GM03348 (cell line): ENCODE data around the gene SSH2.

ENCODE experiments used
- DNase-seq: peaks from one replicate; pipeline ENCODE4 v3.0.0; 2012; ENCODE audit warnings: low spot score

SSH2 gene

DNA sequence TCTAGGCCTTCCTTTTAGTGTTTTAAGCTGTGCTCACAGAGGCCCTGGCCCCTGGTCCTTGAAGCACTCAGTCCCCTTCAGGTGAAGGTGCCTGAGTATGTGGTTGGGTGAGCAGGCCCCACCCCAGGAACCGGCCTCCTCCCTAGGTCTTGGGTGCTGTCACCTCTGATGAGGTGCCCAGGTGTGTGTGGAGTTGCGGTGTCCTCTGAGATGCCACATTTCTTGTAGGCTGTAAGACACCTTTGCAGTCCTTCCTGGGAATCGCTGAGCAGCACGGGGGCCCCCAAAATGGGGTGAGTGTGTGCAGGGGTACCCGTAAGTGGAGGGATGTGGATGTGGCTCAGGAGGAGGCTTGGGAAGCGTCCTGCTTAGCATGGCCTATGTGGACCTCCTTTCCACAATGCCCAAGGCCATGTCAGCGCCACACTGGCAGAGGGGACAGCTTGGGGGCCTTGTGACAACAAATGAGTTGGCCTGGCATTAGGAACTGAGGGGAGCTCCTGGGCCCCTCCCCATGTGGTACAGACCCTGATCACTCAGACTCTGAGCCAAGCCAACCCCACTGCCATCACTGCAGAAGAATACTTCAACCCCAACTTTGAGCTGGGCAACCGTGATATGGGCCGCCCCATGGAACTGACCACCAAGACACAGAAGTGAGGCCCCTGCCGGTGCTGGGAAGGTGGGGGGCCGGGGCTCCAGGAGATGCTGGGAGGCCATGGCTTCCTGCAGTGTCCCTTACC, 318.5 kb downstream of the SSH2 start:
- no peak for DNase-seq

DNA sequence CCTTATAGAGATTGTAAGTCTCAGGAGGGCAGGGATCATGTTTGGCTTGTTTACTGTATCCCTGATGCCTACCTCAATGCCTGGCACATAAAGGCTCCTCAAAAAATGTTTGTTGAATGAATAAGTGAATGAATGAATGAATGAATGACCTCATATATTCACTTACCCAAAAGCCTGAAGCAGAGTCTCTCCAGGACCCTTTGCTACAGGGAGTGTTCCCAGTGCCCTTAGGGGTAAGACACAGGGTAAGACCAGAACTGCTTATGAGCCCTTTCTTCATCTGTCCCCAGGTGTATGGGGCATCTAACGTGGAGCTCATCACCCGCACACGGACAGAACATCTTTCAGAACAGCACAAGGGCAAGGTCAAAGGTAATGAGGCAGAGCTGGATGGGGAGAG, 319.6 kb downstream of the SSH2 start:
- no peak for DNase-seq

DNA sequence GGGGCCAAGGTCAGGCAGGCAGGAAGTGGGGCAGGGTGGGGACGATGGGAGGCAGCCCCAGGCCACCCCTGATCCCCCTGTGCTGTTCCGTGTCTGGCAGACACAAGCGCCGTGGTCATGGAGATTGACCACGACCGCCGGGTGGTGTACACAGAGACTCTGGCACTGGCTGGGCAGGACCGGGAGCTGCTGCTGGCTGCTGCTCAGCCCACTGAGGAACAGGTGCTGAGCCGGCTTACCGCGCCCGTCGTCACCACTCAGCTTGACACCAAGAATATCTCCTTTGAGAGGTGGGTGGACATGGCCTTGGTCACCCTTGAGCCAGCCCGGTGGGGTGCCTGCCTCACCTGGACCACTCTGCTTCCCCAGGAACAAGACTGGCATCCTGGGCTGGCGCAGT, 321.0 kb downstream of the SSH2 start:
- DNase-seq = no peak

- no peak for DNase-seq
Observed at GRCh38 chr17:29607557-29608195, 322.4 kb downstream of the SSH2 start.

- DNase-seq = no peak
Observed at GRCh38 chr17:29603109-29603674, 326.8 kb downstream of the SSH2 start.

DNA sequence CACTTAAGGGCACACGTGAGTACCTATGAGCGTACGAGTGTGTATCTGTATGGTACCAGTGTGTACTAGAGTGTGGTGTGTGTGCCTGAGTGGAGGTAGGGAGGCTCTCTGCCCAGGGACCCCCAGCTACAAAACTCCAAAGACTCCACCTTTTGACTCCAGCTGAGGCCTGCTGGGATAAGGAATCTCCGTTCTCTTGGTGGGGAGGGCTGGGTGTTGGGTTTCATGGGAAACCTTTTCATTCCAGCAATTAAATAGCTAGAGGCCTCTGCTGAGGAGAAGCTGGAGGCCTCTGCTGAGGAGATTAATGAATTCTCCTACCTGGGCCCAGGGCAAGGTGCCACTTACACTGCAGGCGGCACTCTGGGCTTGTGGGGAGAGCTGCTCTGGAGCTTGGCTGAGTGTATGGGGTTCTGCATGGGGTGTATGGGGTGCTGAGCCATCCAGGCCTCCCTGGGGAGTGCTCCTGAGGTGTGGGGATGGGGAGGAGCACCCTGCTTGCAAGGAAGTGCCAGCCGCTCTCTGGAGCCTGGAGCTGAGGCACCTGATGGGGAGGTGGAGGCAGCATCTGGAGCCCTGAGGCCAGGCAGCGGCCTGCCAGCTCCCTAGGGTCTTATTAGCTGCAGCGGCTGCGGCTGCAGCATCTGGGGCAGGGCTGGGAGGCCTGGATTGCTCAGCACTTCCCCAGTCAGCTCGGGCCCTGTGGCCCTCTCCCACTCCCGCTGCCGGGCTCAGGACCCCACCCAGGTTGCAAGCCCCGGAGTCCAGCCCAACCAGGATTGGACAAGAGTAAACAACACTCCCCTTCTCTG, 332.5 kb downstream of the SSH2 start:
- DNase-seq = no peak

- no peak for DNase-seq
Observed at GRCh38 chr17:29596811-29597210, 333.2 kb downstream of the SSH2 start.

DNA sequence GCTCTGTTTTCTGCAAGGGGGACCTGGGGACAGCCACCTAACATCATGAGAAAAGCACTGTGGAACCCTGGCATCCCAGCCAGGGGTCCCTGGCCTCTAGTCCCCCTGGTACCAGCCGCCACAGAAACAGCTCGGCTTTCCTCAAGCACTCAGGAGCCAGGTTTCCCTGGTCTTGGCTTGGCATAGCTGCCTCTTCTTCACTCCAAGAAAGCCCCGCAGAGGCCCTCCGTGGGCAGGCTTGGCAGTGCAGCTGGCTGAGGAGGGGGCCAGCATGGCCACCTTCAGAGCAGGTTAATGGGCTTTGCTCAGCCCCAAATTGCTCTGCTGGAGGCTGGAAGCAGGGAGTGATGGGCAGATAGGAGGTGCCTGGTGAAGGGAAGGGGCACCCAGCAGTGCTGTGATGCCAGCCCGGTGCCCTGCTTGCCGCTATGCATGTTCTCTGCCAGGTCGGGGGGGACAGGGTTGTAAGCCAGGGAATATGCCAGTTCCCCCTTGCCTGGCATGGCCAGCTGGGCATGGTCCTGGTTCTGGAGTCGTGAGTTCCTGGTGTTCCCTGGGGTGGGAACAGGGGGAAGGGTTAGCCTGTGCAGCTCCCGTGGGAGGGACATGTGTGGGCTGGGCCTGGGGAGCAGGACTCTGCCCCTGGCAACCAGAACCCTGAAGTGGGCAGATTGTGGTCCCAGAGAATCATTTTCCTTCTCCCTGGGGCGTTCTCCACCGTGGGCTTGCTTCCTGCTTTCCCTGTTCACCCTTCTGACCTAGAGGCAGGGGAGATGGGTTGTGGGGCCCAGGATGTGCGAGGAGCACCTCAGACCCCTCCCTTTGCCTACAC, 333.9 kb downstream of the SSH2 start:
- no peak for DNase-seq

GRCh38 chr17:29595107-29595942, 334.7 kb downstream of the SSH2 start:
- DNase-seq = no peak

- no peak for DNase-seq
Observed at GRCh38 chr17:29594519-29595090, 335.4 kb downstream of the SSH2 start.

DNA sequence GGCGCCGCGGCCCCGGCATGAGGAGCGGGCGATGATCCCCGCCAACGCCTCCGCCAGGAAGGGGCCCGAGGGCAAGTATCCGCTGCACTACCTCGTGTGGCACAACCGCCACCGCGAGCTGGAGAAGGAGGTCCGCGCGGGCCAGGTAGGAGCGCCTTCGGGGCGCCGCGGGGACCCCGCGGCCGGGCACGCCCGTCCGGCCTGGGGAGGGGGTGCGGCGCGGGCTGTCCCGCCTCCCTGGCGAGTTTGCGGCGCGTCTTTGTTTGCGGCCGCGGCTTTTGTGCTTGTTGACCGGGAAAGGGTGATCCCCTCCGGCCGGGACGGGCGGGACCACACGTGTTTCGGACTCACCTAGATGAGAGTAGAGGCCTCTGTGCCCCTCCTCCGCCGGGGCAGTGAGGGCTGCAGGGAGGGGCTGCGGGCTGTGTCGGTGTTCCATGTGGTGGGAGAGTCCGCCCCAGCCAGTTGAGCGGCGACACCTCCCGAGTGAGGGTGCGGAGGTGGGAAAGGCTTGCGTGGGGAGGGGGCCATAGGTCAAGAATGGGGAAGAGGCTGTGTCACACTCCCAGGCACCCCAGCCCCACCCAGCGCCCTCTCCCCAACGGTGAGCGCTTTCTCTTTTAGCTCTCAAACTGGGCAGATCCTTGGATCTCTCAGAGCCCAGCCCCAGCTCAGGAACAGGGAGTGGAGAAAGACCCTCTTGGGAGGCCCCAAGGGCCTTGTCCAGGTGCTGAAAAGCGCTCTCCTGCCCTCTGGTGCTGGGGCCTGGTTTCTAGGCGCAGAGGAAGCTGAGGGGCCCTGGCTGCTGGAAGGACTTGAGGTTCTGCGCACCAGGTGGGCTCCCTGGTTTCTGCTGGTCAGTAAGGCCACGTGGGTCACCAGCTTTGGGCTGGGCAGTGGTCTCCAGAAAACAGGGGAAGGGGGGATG, 336.2 kb downstream of the SSH2 start:
- no peak for DNase-seq

GRCh38 chr17:29592850-29593551, 337.0 kb downstream of the SSH2 start, which contains the start of gene ANKRD13B:
ANKRD13B (plus strand) TSS chr17:29593132; CDS start chr17:29593622, 490 bp downstream.
- peak; percentile 65 for DNase-seq

GRCh38 chr17:29591737-29592608, 338.1 kb downstream of the SSH2 start:
- DNase-seq = peak; percentile 95

- peak; percentile 55 for DNase-seq
Observed at GRCh38 chr17:29591146-29591736, 338.8 kb downstream of the SSH2 start.

DNA sequence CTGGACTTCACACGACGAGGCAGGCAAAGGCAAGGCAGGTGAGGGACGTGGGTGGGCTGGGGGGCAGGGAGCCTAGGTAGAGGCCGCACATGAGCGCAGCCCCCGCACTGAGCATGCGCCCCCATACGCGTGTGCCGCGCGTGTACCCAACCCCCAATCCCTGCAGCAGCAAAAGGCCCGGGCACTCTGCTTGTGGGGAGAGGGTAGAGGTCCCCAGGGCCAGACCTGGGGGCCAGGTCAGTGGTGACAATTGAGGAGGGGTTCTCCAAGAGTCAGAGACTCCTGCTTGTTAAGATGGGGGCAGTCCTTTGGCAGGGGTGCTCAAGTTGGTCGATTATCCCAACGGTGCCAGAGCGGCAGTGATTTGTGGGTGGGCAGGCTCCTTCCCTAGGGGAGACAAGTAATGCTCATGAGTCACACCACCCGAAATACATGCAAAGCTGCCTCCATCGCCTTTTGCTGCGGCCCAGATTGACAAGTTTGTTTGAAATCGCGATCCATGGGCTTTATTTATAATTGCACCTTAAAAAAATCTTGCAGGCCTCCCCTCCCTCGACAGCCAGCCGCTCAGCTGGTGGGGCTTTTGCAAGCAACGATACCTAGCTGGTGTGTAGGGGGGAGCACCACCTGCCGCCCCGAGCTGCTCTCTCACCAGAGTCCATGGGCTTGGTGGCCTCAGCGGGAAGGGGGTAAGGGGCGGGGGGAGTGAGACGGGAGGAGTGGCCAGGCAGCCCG, 339.4 kb downstream of the SSH2 start:
- peak; percentile 67 for DNase-seq
